ENCODE measurements around the gene NAP1L5. TPM values are rescaled to one million over a fixed set of nuclear protein-coding genes. Genes with fewer than 3 reads are reported as not detected.

NAP1L5 gene
- polyA plus RNA-seq, 3 donors: 0.18 to 0.87 (median 0.41) TPM

DNA sequence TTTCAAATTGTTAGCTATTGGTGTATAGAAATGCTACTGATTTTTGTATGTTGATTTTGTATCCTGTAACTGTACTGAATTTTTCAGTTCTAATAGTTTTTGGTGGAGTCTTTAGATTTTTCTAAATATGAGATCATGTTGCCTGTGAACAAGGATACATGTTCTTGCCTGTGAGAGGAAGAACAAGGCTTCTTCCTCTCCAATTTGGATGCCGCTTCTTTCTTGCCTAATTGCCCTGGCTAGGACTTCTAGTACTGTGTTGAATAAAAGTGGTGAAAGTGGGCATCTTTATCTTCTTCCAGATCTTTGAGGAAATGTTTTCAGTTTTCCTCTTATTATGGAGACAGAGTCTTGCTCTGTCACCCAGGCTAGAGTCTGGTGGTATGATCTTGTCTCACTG is 16.2 kb upstream of the NAP1L5 start:
- Histone ChIP-seq H3K27me3 (ENCODE audit: control insufficient read depth in 2 of 2, insufficient read depth in 2 of 2, low read length in 2 of 2) (no peaks in the 10 kb centered on the region), H3K4me2 (replicated peaks; ENCODE audit: extremely low read depth, low read length, poor library complexity, severe bottlenecking) (no peak overlapping the region), H4K20me1 (ENCODE audit: insufficient read depth, low read length) (no peaks in the 10 kb centered on the region), H3K36me3 (replicated peaks in 1 of 2; ENCODE audit: control insufficient read depth in 1 of 2, insufficient read depth in 2 of 2, low read length in 2 of 2) (peaks cover 58 to 94% of the 10 kb centered on the region in 2 donors), H2AFZ (ENCODE audit: insufficient read depth, low read depth, low read length, poor library complexity, severe bottlenecking) (no peak overlapping the region), H3K4me1 (ENCODE audit: control insufficient read depth in 1 of 2, insufficient read depth in 2 of 2, low read length in 2 of 2) (peaks cover 8% of the 10 kb centered on the region in 2 donors), H3K27ac (ENCODE audit: low read depth in 1 of 2, low read length in 2 of 2) (no peak overlapping the region), H3K4me3 (replicated peaks in 1 of 3; ENCODE audit: low read depth in 2 of 3, low read length in 3 of 3) (no peak overlapping the region), H3K79me2 (ENCODE audit: insufficient read depth, low read length) (no peaks in the 10 kb centered on the region), H3K9me3 (replicated peaks in 1 of 2; ENCODE audit: control insufficient read depth in 1 of 2, insufficient read depth in 1 of 2, low read length in 2 of 2) (peaks cover 11 to 22% of the 10 kb centered on the region in 2 donors), H3K9ac (ENCODE audit: insufficient read depth, low read length, poor library complexity, severe bottlenecking) (no peak overlapping the region)
- intact Hi-C loops (cut with micrococcal nuclease): no loop called here
- Mint-ChIP-seq H3K9me3 (peaks cover 18 to 30% (median 25%) of the 10 kb centered on the region in 7 donors), H3K4me3 (no peak overlapping the region), H3K4me1 (peaks cover 9% of the 10 kb centered on the region), H3K27me3 (ENCODE audit: low read depth in 3 of 3) (no peaks in the 10 kb centered on the region), H3K27ac (no peak overlapping the region), H3K36me3 (peaks cover 83 to 93% of the 10 kb centered on the region in 2 donors)
- TF ChIP-seq, protein P1, sequence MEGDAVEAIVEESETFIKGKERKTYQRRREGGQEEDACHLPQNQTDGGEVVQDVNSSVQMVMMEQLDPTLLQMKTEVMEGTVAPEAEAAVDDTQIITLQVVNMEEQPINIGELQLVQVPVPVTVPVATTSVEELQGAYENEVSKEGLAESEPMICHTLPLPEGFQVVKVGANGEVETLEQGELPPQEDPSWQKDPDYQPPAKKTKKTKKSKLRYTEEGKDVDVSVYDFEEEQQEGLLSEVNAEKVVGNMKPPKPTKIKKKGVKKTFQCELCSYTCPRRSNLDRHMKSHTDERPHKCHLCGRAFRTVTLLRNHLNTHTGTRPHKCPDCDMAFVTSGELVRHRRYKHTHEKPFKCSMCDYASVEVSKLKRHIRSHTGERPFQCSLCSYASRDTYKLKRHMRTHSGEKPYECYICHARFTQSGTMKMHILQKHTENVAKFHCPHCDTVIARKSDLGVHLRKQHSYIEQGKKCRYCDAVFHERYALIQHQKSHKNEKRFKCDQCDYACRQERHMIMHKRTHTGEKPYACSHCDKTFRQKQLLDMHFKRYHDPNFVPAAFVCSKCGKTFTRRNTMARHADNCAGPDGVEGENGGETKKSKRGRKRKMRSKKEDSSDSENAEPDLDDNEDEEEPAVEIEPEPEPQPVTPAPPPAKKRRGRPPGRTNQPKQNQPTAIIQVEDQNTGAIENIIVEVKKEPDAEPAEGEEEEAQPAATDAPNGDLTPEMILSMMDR (IDR thresholded peaks at IDR 0.05): no peak
- no CpG with 5 or more reads among the region's 1 CpG for WGBS (ENCODE audit: insufficient coverage)
- no peak for DNase-seq

DNA sequence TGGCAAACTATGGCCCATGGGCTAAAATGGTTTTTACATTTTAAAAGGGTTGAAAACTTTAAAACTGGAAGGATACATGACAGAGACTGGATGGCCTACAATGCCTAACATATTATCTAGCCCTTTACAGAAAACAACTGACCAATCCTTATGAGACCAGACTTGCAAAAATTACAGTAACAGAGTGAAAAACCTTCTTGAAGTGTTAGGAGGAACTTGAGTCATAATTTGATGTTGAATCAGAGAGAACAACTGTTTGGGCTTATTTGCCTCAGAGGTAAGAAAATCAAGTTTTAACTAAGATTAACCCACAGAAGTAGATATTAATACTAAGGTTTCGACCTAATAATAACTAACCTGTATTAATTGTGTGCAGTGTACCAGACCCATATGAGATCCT is 12.4 kb upstream of the NAP1L5 start:
- Mint-ChIP-seq H3K4me3 (no peak overlapping the region), H3K27ac (no peak overlapping the region), H3K27me3 (ENCODE audit: low read depth in 3 of 3) (no peaks in the 10 kb centered on the region), H3K9me3 (peaks cover 0 to 6% (median 0%) of the 10 kb centered on the region in 7 donors), H3K36me3 (peaks cover 82 to 90% of the 10 kb centered on the region in 2 donors), H3K4me1 (peaks cover 3% of the 10 kb centered on the region)
- H3K79me2 ChIP-seq (ENCODE audit: insufficient read depth, low read length): no peaks in the 10 kb centered on the region
- H2AFZ ChIP-seq (ENCODE audit: insufficient read depth, low read depth, low read length, poor library complexity, severe bottlenecking): no peak overlapping the region
- no peak overlapping the region for H3K4me3 ChIP-seq (replicated peaks in 1 of 3; ENCODE audit: low read depth in 2 of 3, low read length in 3 of 3)
- H3K4me2 ChIP-seq (replicated peaks; ENCODE audit: extremely low read depth, low read length, poor library complexity, severe bottlenecking): no peak overlapping the region
- no peaks in the 10 kb centered on the region for H3K4me1 ChIP-seq (ENCODE audit: control insufficient read depth in 1 of 2, insufficient read depth in 2 of 2, low read length in 2 of 2)
- H4K20me1 ChIP-seq (ENCODE audit: insufficient read depth, low read length): peaks cover 6% of the 10 kb centered on the region
- DNase-seq: no peak
- H3K27ac ChIP-seq (ENCODE audit: low read depth in 1 of 2, low read length in 2 of 2): no peak overlapping the region
- H3K9me3 ChIP-seq (replicated peaks in 1 of 2; ENCODE audit: control insufficient read depth in 1 of 2, insufficient read depth in 1 of 2, low read length in 2 of 2): no peaks in the 10 kb centered on the region
- intact Hi-C loops (cut with micrococcal nuclease): no loop called here
- no CpG with 5 or more reads among the region's 1 CpG for WGBS (ENCODE audit: insufficient coverage)
- TF ChIP-seq, protein P1 (IDR thresholded peaks at IDR 0.05): no peak
- H3K36me3 ChIP-seq (replicated peaks in 1 of 2; ENCODE audit: control insufficient read depth in 1 of 2, insufficient read depth in 2 of 2, low read length in 2 of 2): peaks cover 69 to 95% of the 10 kb centered on the region in 2 donors
- no peaks in the 10 kb centered on the region for H3K27me3 ChIP-seq (ENCODE audit: control insufficient read depth in 2 of 2, insufficient read depth in 2 of 2, low read length in 2 of 2)
- no peak overlapping the region for H3K9ac ChIP-seq (ENCODE audit: insufficient read depth, low read length, poor library complexity, severe bottlenecking)
